ENCODE results near the gene CRABP2.

Gene CRABP2

GRCh38 chr1:156691665-156692440 is 13.5 kb downstream of the CRABP2 start:
- no peak for DNase-seq (ENCODE audit: low read depth in 2 of 2)

GRCh38 chr1:156691191-156691590 is 14.2 kb downstream of the CRABP2 start:
- no peak for DNase-seq (ENCODE audit: low read depth in 2 of 2)

- DNase-seq (ENCODE audit: low read depth in 2 of 2): no peak
These were observed 14.7 kb downstream of the CRABP2 start for GRCh38 chr1:156690675-156691036.

GRCh38 chr1:156689953-156690674 is 15.3 kb downstream of the CRABP2 start:
- DNase-seq (ENCODE audit: low read depth in 2 of 2): no peak

- peak; percentile 61 to 65 for DNase-seq (ENCODE audit: low read depth in 2 of 2)
These were observed 16.1 kb downstream of the CRABP2 start for GRCh38 chr1:156689035-156689952.

GRCh38 chr1:156684227-156684782 is 21.1 kb downstream of the CRABP2 start:
- no peak for DNase-seq (ENCODE audit: low read depth in 2 of 2)

GRCh38 chr1:156682166-156682890 is 23.1 kb downstream of the CRABP2 start:
- DNase-seq (ENCODE audit: low read depth in 2 of 2): no peak

- DNase-seq (ENCODE audit: low read depth in 2 of 2): no peak
These were observed 24.0 kb downstream of the CRABP2 start for GRCh38 chr1:156681196-156681960.

GRCh38 chr1:156680056-156680455 is 25.3 kb downstream of the CRABP2 start:
- DNase-seq (ENCODE audit: low read depth in 2 of 2): no peak

GRCh38 chr1:156677616-156678596 is 27.5 kb downstream of the CRABP2 start:
- no peak for DNase-seq (ENCODE audit: low read depth in 2 of 2)

- no peak for DNase-seq (ENCODE audit: low read depth in 2 of 2)
These were observed 28.4 kb downstream of the CRABP2 start, which contains the start of gene NES for GRCh38 chr1:156676820-156677615. Gene NES, minus strand, starts transcription at chr1:156677407. Its CDS starts 143 bp downstream, at chr1:156677264.

- DNase-seq (ENCODE audit: low read depth in 2 of 2): no peak
These were observed 29.1 kb downstream of the CRABP2 start for GRCh38 chr1:156676114-156676819.

GRCh38 chr1:156675210-156676113 is 29.9 kb downstream of the CRABP2 start:
- DNase-seq (ENCODE audit: low read depth in 2 of 2): no peak

GRCh38 chr1:156673387-156674121 is 31.8 kb downstream of the CRABP2 start:
- no peak for DNase-seq (ENCODE audit: low read depth in 2 of 2)

GRCh38 chr1:156671804-156672203 is 33.6 kb downstream of the CRABP2 start:
- DNase-seq (ENCODE audit: low read depth in 2 of 2): no peak

- DNase-seq (ENCODE audit: low read depth in 2 of 2): no peak
These were observed 34.6 kb downstream of the CRABP2 start for GRCh38 chr1:156670791-156671190.
